ENCODE results near the gene TF. TPM values are rescaled to one million over a fixed set of nuclear protein-coding genes. Genes with fewer than 3 reads are reported as not detected.

Gene TF
- total RNA-seq, 1 donor from 2014 or later: under 0.01 TPM

GRCh38 chr3:133733226-133733625 lies 13.0 kb upstream of the TF start:
- H3K27me3 ChIP-seq (ENCODE audit: control insufficient read depth, insufficient read depth, low read length): peaks cover 3% of the 10 kb centered on the region
- H3K4me3 ChIP-seq (ENCODE audit: low read depth, low read length): no peak overlapping the region
- no peak for DNase-seq (ENCODE audit: low read depth)
- H3K36me3 ChIP-seq (ENCODE audit: control insufficient read depth, insufficient read depth, low read length): no peaks in the 10 kb centered on the region
- TF ChIP-seq CTCF (IDR thresholded peaks at IDR 0.05; ENCODE audit: insufficient read depth, low read length, poor library complexity, severe bottlenecking): no peak

GRCh38 chr3:133734305-133734704 lies 11.9 kb upstream of the TF start:
- no peak for DNase-seq (ENCODE audit: low read depth)

GRCh38 chr3:133742351-133743091 lies 3.7 kb upstream of the TF start:
- TF ChIP-seq CTCF (IDR thresholded peaks at IDR 0.05; ENCODE audit: insufficient read depth, low read length, poor library complexity, severe bottlenecking): no peak

More at GRCh38 chr3:133734305-133734704, 11.9 kb upstream of the TF start:
- no peak for TF ChIP-seq CTCF (IDR thresholded peaks at IDR 0.05; ENCODE audit: insufficient read depth, low read length, poor library complexity, severe bottlenecking)
- Histone ChIP-seq H3K4me3 (ENCODE audit: low read depth, low read length) (no peak overlapping the region), H3K36me3 (ENCODE audit: control insufficient read depth, insufficient read depth, low read length) (no peaks in the 10 kb centered on the region), H3K27me3 (ENCODE audit: control insufficient read depth, insufficient read depth, low read length) (peaks cover 3% of the 10 kb centered on the region)

GRCh38 chr3:133744241-133744640 lies 2.0 kb upstream of the TF start:
- TF ChIP-seq CTCF (IDR thresholded peaks at IDR 0.05; ENCODE audit: insufficient read depth, low read length, poor library complexity, severe bottlenecking): no peak

More at GRCh38 chr3:133742351-133743091, 3.7 kb upstream of the TF start:
- Histone ChIP-seq H3K4me3 (ENCODE audit: low read depth, low read length) (no peak overlapping the region), H3K36me3 (ENCODE audit: control insufficient read depth, insufficient read depth, low read length) (no peaks in the 10 kb centered on the region), H3K27me3 (ENCODE audit: control insufficient read depth, insufficient read depth, low read length) (peaks cover 24% of the 10 kb centered on the region)
- no peak for DNase-seq (ENCODE audit: low read depth)

GRCh38 chr3:133745108-133745507 lies 1.1 kb upstream of the TF start:
- TF ChIP-seq CTCF (IDR thresholded peaks at IDR 0.05; ENCODE audit: insufficient read depth, low read length, poor library complexity, severe bottlenecking): no peak
- DNase-seq (ENCODE audit: low read depth): no peak
- Histone ChIP-seq H3K4me3 (ENCODE audit: low read depth, low read length) (no peak overlapping the region), H3K27me3 (ENCODE audit: control insufficient read depth, insufficient read depth, low read length) (peaks cover 24% of the 10 kb centered on the region), H3K36me3 (ENCODE audit: control insufficient read depth, insufficient read depth, low read length) (no peaks in the 10 kb centered on the region)

More at GRCh38 chr3:133744241-133744640, 2.0 kb upstream of the TF start:
- no peak for DNase-seq (ENCODE audit: low read depth)
- H3K27me3 ChIP-seq (ENCODE audit: control insufficient read depth, insufficient read depth, low read length): peaks cover 24% of the 10 kb centered on the region
- H3K36me3 ChIP-seq (ENCODE audit: control insufficient read depth, insufficient read depth, low read length): no peaks in the 10 kb centered on the region
- no peak overlapping the region for H3K4me3 ChIP-seq (ENCODE audit: low read depth, low read length)

GRCh38 chr3:133746712-133747066 lies 496 bp downstream of the TF start:
- peaks cover 24% of the 10 kb centered on the region for H3K27me3 ChIP-seq (ENCODE audit: control insufficient read depth, insufficient read depth, low read length)
- no peak for DNase-seq (ENCODE audit: low read depth)
- H3K36me3 ChIP-seq (ENCODE audit: control insufficient read depth, insufficient read depth, low read length): no peaks in the 10 kb centered on the region
- no peak for TF ChIP-seq CTCF (IDR thresholded peaks at IDR 0.05; ENCODE audit: insufficient read depth, low read length, poor library complexity, severe bottlenecking)
- no peak overlapping the region for H3K4me3 ChIP-seq (ENCODE audit: low read depth, low read length)
